PC-3 (cell line): ENCODE data around the gene SUGCT.

Source experiments
- CTCF ChIP-seq: fragments of 300-600 bp; sonication (generic); conservative IDR thresholded peaks from 2 replicates; pipeline ENCODE4 v1.5.1; 2017; ENCODE audit warnings: antibody characterized with exemption, low read depth, mild to moderate bottlenecking, low read length
- EZH2 ChIP-seq: fragments of 300-600 bp; sonication (generic); IDR thresholded peaks from one replicate; pipeline ENCODE4 v1.6.1; 2017; ENCODE audit warnings: antibody characterized with exemption, mild to moderate bottlenecking, low read length; ENCODE audit not compliant: unreplicated experiment

GRCh38 chr7:40870108-40870507 is 735.3 kb downstream of the SUGCT start:
- no peak for TF ChIP-seq CTCF
- TF ChIP-seq EZH2 = no peak
